Measurements from ENCODE around the gene NCAPD3.

NCAPD3 gene

DNA sequence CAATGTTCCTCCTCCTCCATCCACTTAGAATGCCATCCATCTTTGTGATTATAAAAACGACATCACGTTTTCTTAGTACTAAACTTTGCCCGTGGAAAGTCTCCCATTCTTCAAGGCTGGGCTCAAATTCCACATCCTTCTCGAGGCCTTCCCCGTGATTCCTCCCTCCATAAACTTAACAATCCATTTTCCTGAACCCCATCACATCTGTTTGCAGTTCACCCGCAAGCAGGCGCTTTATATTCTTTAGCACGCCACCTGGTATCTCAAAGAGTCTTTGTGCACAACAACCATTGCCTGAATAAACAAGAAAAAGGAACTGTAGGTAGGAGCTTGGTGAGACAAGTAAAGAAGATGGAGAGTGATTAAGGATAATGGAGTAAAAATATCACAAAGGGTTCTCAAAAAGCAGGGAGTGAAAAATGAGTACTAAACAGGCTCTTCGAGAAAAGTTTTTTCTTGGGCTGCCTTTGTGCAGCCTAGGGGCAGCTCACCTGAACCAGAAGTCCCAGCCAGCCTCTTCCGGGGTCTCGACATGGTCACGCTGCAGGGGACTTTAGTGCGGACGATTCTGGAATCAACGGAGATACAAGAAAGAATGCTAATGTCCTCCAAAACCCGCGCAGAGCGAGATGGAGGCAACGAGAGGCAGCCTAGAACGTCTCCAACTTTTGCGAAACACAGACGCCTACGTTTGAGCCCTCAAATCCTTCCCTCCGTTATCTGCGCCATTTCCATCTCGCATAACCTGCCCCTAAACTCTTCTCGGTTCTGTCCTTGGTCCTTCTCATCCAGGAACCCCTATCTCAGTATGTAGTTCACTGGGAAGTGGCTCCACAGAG lies 28.8 kb upstream of the NCAPD3 start:
- in situ Hi-C loops (cut with HindIII; ENCODE audit: low sequenced_read_pairs), result no loop called here

DNA sequence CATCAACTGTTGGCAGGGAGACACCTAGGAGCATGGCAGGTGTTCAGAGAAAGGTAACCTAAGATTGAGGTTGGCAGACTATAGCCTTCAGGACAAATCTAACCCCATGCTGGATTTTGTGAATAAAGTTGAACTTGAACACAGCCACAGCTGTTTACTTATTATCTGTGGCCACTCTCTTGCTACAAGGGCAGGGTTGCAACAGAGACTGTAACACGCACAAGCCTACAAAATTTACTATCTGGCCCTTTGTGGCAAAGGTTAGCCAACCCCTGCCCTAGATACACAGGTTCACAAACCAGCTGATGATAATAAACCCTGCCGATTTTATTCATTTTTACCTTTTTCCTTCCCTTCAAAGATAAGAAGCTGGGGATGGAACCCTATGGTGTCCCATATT lies 26.9 kb upstream of the NCAPD3 start:
- in situ Hi-C loops (cut with HindIII; ENCODE audit: low sequenced_read_pairs), result no loop called here

- in situ Hi-C loops (cut with HindIII; ENCODE audit: low sequenced_read_pairs), result no loop called here
Observed at GRCh38 chr11:134250246-134250645, 26.5 kb upstream of the NCAPD3 start.

GRCh38 chr11:134248910-134249480 lies 25.2 kb upstream of the NCAPD3 start:
- in situ Hi-C loops (cut with HindIII; ENCODE audit: low sequenced_read_pairs), result no loop called here

- in situ Hi-C loops (cut with HindIII; ENCODE audit: low sequenced_read_pairs), result no loop called here
Observed at GRCh38 chr11:134246678-134247077, 22.9 kb upstream of the NCAPD3 start.

DNA sequence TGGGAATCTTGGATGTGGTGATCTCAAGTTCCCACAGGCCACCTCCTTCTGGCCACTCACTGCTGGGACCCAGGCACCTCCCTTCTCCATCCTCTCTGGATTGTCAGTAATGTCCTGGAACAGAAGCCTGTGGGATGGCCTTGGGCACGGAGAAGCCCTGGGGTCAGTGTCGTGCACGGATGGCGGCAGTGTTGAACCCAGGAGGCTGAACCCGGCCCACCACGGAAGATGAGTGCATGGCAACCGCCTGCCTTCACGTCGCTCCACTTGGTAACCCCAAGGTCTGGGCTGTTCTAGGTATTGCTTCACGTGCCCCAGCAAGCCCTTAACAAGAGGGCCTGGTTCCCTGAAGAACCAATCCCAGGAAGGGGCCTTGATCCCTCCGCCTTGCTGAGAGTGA lies 22.3 kb upstream of the NCAPD3 start:
- in situ Hi-C loops (cut with HindIII; ENCODE audit: low sequenced_read_pairs), result no loop called here

DNA sequence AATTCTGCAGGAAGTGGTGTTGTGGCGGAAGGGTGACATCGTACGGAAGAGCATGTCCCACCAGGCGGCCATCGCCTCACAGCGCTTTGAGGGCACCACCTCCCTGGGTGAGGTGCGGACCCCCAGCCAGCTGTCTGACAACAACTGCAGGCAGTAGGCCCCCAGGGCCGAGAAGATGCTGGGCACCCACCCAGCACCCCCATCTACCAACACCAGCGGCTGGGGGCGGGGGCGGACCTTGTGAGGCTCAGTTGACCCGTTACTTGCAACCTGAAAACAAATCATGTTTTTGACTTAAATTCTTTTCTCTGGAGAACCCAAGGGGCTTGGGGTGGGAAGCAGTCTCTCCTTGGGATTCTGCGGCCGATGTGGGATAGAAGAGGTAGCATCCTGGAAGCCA lies 21.7 kb upstream of the NCAPD3 start:
- in situ Hi-C loops (cut with HindIII; ENCODE audit: low sequenced_read_pairs), result no loop called here

GRCh38 chr11:134244593-134244992 lies 20.8 kb upstream of the NCAPD3 start:
- in situ Hi-C loops (cut with HindIII; ENCODE audit: low sequenced_read_pairs), result no loop called here

DNA sequence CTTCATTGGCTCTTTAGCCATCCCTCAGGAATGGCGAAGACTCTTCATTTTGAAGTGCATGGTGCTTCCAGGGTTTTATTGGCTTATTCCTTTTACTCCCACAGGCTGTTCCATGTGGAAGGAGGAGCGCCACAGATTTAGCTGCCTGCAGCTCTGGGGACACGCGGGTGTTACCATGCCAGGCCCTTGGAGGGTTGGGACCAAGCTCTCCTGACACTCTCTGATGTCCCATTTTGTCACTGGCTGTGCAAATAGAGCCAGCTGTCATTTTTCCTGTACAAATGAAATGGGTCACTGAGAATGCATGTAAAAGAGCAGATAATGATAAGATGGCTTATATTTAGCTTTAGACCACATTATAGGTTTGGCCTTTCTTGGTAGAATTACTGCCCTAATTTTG lies 20.1 kb upstream of the NCAPD3 start:
- in situ Hi-C loops (cut with HindIII; ENCODE audit: low sequenced_read_pairs), result no loop called here

DNA sequence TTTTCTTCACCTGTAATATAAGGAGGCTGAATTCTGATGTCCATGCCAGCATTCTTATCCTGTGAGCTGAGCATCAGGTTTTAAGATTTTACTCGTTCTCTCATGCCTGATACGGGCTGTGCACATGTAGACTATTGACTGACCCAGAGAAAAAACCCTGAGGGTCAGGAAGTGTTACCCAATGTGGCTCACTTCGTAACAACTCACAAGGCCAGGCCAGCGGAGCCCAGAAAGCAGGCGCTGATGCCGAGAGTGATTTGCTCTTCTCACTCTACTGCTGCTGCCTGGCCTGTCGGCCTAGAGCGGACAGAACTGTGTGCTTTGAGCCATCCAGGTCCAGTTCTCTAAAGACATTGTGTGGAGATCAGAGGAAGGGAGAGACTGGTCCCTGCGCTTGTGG lies 18.6 kb upstream of the NCAPD3 start:
- in situ Hi-C loops (cut with HindIII; ENCODE audit: low sequenced_read_pairs), result no loop called here

DNA sequence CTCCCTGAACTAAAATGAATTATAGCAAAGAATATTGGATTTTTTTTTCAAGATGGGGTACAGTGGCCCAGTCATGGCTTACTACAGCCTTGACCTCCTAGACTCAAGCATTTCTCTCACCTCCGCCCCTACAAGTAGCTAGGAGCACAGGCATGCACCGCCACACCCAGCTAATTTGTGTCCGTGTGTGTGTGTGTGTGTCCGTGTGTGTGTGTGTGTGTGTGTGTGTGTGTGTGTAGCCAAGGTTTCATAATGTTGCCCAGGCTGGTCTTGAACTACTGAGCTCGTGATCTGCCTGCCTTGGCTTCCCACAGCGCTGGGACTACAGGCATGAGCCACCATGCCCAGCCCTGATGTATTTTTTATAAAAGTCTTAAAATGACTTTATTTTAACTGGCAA lies 16.8 kb upstream of the NCAPD3 start:
- in situ Hi-C loops (cut with HindIII; ENCODE audit: low sequenced_read_pairs), result no loop called here

DNA sequence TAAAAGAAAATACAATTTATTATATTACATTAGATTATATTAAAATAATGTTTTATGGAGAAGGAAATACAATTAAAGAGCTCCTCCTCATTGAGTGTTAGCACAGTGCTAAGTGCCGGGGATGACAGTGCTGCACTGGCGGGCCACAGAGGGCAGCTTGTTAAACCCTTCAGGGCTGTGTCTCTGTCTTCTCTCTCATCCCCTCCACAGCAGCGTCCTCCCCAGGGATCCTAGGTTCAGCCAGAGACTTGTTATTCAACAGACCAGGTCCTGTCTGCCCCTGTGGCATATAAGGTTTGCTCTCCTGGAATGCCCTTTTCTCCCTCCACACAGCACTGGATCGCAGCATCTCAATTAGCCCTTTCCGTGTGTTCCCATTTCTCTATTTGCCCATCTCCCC lies 15.2 kb upstream of the NCAPD3 start:
- in situ Hi-C loops (cut with HindIII; ENCODE audit: low sequenced_read_pairs), result no loop called here

DNA sequence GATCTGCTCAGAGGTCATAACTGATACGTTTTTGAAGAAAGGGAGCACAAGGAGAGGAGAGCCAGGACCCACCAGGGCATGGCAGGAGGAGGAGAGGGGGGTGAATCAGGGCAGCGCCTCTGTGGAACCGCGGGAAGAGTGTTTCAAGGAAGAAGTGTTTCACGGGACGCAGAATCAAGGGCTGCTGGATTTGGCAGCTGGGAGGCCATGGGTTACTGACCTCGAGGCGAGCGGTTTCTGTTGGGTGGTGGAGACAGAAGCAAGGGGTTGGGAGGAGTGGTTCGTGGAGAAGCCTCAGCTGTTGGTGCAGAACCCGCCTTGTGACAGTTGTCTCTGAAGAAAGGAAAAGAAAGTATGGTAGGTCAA lies 13.8 kb upstream of the NCAPD3 start:
- in situ Hi-C loops (cut with HindIII; ENCODE audit: low sequenced_read_pairs), result no loop called here

DNA sequence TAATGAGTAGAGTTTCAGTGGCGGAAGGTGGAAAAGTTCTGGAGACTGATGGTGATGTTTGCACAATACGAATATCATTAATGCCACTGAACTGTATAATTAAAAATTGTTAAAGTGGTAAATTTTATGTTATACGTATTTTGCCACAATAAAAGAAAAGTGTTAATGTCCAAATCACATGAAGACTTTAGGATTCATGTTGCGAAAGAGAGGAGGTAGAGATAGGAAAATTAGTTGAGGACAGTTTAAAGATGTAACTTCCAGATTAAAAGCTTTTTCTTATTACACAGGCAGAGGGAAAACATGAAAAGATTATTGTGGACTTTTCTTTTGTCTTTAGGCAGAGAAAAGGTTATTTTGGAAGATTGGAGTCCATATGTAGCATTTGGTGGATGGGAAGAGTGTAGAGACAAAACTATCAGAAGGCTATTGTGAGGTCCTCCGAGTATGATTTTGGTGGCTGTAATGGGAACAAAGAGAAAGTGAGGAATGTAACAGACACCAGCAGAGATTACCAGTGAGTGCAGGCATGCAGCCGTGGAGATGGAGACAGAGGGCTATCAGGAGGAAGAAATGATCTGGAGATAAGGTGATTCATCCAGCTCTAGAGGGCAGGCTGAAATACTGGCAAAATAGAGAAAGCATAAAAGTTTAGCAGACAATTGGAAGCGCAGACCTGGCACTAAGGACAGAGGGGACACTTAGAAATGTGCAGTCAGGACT lies 13.2 kb upstream of the NCAPD3 start:
- in situ Hi-C loops (cut with HindIII; ENCODE audit: low sequenced_read_pairs), result no loop called here

- in situ Hi-C loops (cut with HindIII; ENCODE audit: low sequenced_read_pairs), result no loop called here
Observed at GRCh38 chr11:134235399-134235798, 11.6 kb upstream of the NCAPD3 start.

DNA sequence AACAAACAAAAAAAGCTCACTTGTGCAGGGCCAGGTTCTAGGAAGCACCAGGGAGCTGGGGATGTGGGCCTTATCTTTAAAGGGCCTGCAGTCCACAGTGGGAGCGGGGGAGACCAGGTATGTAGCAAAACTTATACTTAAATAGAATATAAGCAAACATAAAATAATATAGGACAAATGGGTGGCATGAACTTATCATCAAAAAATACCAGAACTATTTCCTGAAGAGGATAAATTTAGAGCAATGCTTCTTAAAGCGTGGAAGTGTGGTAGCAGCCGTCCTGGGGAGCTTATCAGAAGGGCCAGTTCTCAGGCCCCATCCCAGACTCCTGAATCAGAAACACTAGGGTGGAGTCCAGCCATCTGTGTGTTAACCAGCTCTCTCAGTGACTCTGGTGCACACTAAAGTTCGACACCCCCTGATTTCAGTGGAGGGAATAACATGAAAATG lies 10.0 kb upstream of the NCAPD3 start:
- in situ Hi-C loops (cut with HindIII; ENCODE audit: low sequenced_read_pairs), result no loop called here

DNA sequence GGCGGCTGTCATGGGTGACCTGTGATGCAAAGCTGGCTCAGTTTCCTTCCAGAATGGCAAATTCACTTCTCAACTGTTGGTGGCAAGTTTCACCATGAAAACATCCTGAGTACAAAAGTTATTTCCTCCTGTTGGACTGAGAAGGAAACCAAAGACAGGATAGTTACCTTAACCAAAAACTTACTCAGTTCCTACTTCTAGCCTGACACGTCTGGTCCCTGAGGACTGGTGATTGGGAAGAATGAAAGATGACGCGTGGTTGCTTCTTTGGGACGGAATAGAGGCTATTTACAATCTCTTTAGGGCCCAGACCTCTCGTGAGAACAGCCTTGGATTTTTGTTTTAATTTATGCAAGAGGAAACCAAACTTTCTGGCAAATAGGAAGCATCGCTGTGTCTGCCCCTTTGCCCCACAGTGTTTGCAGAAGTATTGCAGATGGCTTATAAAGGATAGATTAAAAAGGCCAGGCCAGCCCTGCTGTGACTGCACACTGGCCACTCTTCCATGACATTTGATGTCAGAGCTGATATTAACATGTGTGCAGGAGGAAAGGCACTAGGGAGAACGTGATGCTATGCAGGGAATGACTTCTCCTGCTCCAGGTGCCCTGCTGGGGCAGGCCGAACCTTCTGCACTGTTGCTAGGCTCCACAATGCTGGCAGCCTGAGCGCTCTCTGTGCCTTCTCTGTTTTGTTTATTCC lies 8.3 kb upstream of the NCAPD3 start:
- in situ Hi-C loops (cut with HindIII; ENCODE audit: low sequenced_read_pairs), result no loop called here

- in situ Hi-C loops (cut with HindIII; ENCODE audit: low sequenced_read_pairs), result no loop called here
Observed at GRCh38 chr11:134230339-134230738, 6.6 kb upstream of the NCAPD3 start.

GRCh38 chr11:134229126-134229790 lies 5.5 kb upstream of the NCAPD3 start:
- in situ Hi-C loops (cut with HindIII; ENCODE audit: low sequenced_read_pairs), result no loop called here

DNA sequence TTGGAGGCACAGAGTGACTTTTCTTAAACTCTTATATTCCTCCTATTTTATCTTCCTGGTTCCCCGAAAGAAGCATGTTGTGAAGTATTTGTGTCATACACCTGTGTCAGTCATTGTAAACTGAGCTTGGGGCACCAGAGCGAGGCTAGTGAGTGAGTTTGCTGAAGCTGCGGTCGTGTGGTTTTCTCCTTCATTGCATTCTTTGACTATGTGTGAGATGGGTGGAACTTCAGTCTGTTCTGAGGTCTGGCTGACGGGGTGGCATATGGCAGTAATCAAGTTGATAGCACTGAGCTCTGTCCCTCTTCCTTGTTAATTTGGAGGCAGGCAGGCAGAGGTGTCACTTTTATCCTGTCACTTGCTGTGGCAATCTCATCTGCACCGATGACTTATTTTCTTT lies 4.9 kb upstream of the NCAPD3 start:
- in situ Hi-C loops (cut with HindIII; ENCODE audit: low sequenced_read_pairs), result no loop called here

DNA sequence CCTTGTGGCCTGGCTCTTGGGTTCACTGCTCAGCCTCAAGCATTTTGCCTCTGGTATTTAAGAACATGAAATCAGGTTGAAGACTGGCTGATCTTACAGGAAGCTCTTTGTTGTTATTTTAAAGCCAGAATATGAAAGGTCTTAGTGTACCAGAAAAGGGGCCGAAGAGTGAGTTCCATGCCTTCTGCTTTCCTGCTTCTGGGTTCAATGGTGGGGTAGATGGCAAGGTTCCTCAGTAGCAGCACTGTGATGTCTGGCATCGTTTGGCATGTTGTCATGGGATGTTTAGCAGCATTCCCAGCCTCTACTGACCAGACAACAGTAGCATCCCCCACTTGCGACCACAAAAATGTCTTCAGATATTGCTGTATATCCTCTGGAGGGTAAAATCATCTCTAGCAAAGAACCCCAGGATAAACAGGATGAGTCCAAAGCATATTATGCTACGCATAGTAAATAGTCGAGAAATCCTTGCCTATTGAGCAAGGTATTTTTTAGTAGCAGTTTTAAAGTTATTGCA lies 3.1 kb upstream of the NCAPD3 start:
- in situ Hi-C loops (cut with HindIII; ENCODE audit: low sequenced_read_pairs), result no loop called here
